ENCODE results near the gene MEIOSIN.

Gene MEIOSIN

GRCh38 chr19:45772912-45773311 lies 39.7 kb downstream of the MEIOSIN start:
- Histone ChIP-seq H3K9me3 (ENCODE audit: control insufficient read depth, insufficient read depth, low read depth, low read length) (no peaks in the 10 kb centered on the region), H3K4me1 (ENCODE audit: control insufficient read depth, insufficient read depth, low read length) (peaks cover 6% of the 10 kb centered on the region), H3K27ac (ENCODE audit: extremely low read depth, low read depth, low read length) (peak overlapping the region; percentile 32; the same call in 1 of the 2 replicates), H3K36me3 (ENCODE audit: control insufficient read depth in 2 of 2, insufficient read depth in 1 of 2, low read length in 2 of 2) (peaks cover 16 to 44% of the 10 kb centered on the region in 2 experiments), H3K4me3 (ENCODE audit: low read depth, low read length) (no peak overlapping the region)
- CTCF ChIA-PET: interaction anchor here (1.1 to 2.5 kb wide), 3 partner anchors 26 to 80 kb away, joined by 4 to 9 read pairs (median 9); no protein-coding TSS in a partner anchor
- TF ChIP-seq, protein P1, sequence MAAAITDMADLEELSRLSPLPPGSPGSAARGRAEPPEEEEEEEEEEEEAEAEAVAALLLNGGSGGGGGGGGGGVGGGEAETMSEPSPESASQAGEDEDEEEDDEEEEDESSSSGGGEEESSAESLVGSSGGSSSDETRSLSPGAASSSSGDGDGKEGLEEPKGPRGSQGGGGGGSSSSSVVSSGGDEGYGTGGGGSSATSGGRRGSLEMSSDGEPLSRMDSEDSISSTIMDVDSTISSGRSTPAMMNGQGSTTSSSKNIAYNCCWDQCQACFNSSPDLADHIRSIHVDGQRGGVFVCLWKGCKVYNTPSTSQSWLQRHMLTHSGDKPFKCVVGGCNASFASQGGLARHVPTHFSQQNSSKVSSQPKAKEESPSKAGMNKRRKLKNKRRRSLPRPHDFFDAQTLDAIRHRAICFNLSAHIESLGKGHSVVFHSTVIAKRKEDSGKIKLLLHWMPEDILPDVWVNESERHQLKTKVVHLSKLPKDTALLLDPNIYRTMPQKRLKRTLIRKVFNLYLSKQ (tag by site-specific recombination; IDR thresholded peaks at IDR 0.05; ENCODE audit: borderline replicate concordance): no peak
- TF ChIP-seq, protein P2, sequence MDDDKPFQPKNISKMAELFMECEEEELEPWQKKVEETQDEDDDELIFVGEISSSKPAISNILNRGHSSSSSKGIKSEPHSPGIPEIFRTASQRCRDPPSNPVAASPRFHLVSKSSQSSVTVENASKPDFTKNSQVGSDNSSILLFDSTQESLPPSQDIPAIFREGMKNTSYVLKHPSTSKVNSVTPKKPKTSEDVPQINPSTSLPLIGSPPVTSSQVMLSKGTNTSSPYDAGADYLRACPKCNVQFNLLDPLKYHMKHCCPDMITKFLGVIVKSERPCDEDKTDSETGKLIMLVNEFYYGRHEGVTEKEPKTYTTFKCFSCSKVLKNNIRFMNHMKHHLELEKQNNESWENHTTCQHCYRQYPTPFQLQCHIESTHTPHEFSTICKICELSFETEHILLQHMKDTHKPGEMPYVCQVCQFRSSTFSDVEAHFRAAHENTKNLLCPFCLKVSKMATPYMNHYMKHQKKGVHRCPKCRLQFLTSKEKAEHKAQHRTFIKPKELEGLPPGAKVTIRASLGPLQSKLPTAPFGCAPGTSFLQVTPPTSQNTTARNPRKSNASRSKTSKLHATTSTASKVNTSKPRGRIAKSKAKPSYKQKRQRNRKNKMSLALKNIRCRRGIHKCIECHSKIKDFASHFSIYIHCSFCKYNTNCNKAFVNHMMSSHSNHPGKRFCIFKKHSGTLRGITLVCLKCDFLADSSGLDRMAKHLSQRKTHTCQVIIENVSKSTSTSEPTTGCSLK (tag by site-specific recombination; IDR thresholded peaks at IDR 0.05): no peak
- TF ChIP-seq KLF1 (tag by site-specific recombination; IDR thresholded peaks at IDR 0.05) (no peak), YY1 (tag by site-specific recombination; IDR thresholded peaks at IDR 0.05) (no peak), ZNF354C (tag by site-specific recombination; IDR thresholded peaks at IDR 0.05; ENCODE audit: borderline replicate concordance, low read depth) (no peak), ZNF624 (tag by site-specific recombination; IDR thresholded peaks at IDR 0.05) (no peak), ZNF521 (tag by site-specific recombination; IDR thresholded peaks at IDR 0.05) (no peak)
- POLR2A ChIA-PET: interaction anchor here (1.4 to 7.2 kb wide), 5 partner anchors 10 to 84 kb away, joined by 3 to 111 read pairs (median 11); partner anchors contain the start of genes DMPK, DMWD, QPCTL and SNRPD2

- H3K27ac ChIP-seq (ENCODE audit: extremely low read depth, low read depth, low read length): no peak overlapping the region
- H3K4me3 ChIP-seq (ENCODE audit: low read depth, low read length): no peak overlapping the region
- H3K36me3 ChIP-seq (ENCODE audit: control insufficient read depth in 2 of 2, insufficient read depth in 1 of 2, low read length in 2 of 2): peaks cover 16 to 49% of the 10 kb centered on the region in 2 experiments
- POLR2A ChIA-PET: interaction anchor here (1.4 to 7.2 kb wide), 5 partner anchors 10 to 85 kb away, joined by 3 to 111 read pairs (median 11); partner anchors contain the start of genes DMPK, DMWD, QPCTL and SNRPD2
- peaks cover 6% of the 10 kb centered on the region for H3K4me1 ChIP-seq (ENCODE audit: control insufficient read depth, insufficient read depth, low read length)
- no peaks in the 10 kb centered on the region for H3K9me3 ChIP-seq (ENCODE audit: control insufficient read depth, insufficient read depth, low read depth, low read length)
- CTCF ChIA-PET: interaction anchor here (0.5 to 2.5 kb wide), 5 partner anchors 26 to 304 kb away, joined by 3 to 9 read pairs (median 4); no protein-coding TSS in a partner anchor
- TF ChIP-seq BCL11A (tag by site-specific recombination; IDR thresholded peaks at IDR 0.05; ENCODE audit: low read depth): no peak
- TF ChIP-seq, protein P3, sequence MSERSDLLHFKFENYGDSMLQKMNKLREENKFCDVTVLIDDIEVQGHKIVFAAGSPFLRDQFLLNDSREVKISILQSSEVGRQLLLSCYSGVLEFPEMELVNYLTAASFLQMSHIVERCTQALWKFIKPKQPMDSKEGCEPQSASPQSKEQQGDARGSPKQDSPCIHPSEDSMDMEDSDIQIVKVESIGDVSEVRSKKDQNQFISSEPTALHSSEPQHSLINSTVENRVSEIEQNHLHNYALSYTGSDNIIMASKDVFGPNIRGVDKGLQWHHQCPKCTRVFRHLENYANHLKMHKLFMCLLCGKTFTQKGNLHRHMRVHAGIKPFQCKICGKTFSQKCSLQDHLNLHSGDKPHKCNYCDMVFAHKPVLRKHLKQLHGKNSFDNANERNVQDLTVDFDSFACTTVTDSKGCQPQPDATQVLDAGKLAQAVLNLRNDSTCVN (tag by site-specific recombination; optimal IDR thresholded peaks at IDR 0.05): no peak
- no peak for TF ChIP-seq GLIS1 (tag by site-specific recombination; IDR thresholded peaks at IDR 0.05)
- TF ChIP-seq ZNF292 (tag by site-specific recombination; IDR thresholded peaks at IDR 0.05; ENCODE audit: borderline replicate concordance, low read depth): no peak
- TF ChIP-seq, protein P4, sequence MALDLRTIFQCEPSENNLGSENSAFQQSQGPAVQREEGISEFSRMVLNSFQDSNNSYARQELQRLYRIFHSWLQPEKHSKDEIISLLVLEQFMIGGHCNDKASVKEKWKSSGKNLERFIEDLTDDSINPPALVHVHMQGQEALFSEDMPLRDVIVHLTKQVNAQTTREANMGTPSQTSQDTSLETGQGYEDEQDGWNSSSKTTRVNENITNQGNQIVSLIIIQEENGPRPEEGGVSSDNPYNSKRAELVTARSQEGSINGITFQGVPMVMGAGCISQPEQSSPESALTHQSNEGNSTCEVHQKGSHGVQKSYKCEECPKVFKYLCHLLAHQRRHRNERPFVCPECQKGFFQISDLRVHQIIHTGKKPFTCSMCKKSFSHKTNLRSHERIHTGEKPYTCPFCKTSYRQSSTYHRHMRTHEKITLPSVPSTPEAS (tag by site-specific recombination; IDR thresholded peaks at IDR 0.05): no peak
- no peak for TF ChIP-seq ZNF626 (tag by site-specific recombination; IDR thresholded peaks at IDR 0.05)
- TF ChIP-seq BCL6B (tag by site-specific recombination; IDR thresholded peaks at IDR 0.05): no peak
- TF ChIP-seq, protein P5, sequence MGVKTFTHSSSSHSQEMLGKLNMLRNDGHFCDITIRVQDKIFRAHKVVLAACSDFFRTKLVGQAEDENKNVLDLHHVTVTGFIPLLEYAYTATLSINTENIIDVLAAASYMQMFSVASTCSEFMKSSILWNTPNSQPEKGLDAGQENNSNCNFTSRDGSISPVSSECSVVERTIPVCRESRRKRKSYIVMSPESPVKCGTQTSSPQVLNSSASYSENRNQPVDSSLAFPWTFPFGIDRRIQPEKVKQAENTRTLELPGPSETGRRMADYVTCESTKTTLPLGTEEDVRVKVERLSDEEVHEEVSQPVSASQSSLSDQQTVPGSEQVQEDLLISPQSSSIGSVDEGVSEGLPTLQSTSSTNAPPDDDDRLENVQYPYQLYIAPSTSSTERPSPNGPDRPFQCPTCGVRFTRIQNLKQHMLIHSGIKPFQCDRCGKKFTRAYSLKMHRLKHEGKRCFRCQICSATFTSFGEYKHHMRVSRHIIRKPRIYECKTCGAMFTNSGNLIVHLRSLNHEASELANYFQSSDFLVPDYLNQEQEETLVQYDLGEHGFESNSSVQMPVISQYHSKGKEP (tag by site-specific recombination; IDR thresholded peaks at IDR 0.05): no peak
- TF ChIP-seq ZNF311 (tag by site-specific recombination; IDR thresholded peaks at IDR 0.05; ENCODE audit: borderline replicate concordance): no peak
- TF ChIP-seq ZSCAN18 (tag by site-specific recombination; IDR thresholded peaks at IDR 0.05): no peak
- TF ChIP-seq TRIM28 (IDR thresholded peaks at IDR 0.05; ENCODE audit: borderline replicate concordance, low read length): no peak
- no peak for TF ChIP-seq YY1 (tag by site-specific recombination; IDR thresholded peaks at IDR 0.05)
- no peak for TF ChIP-seq ZNF488 (tag by site-specific recombination; IDR thresholded peaks at IDR 0.05)
- TF ChIP-seq ZFP41 (tag by site-specific recombination; IDR thresholded peaks at IDR 0.05; ENCODE audit: borderline replicate concordance): no peak
- TF ChIP-seq SP3 (tag by site-specific recombination; IDR thresholded peaks at IDR 0.05): no peak
Observed at GRCh38 chr19:45773384-45773783, 40.1 kb downstream of the MEIOSIN start.
